H7 (cell line): ENCODE results near the gene DTD1. TPM values are rescaled to one million over a fixed set of nuclear protein-coding genes. Genes with fewer than 3 reads are reported as not detected.

Experiments
- DNase-seq: peaks from one replicate; pipeline ENCODE4 v3.0.0; 2012
- H3K27me3 ChIP-seq: 2 replicates; pipeline ENCODE4 v1.6.0; 2011; ENCODE audit warnings: mild to moderate bottlenecking, low read length; ENCODE audit not compliant: control insufficient read depth, insufficient read depth
- H3K36me3 ChIP-seq: replicated peaks from 2 replicates; pipeline ENCODE4 v1.5.1; 2011; ENCODE audit warnings: low read length; ENCODE audit not compliant: control insufficient read depth, insufficient read depth
- H3K4me3 ChIP-seq: 2 replicates; pipeline ENCODE4 v1.5.1; 2011; ENCODE audit warnings: low read depth, mild to moderate bottlenecking, control low read depth, low read length, moderate library complexity; ENCODE audit not compliant: insufficient read depth
- total RNA-seq: library from RNA; depleted of rRNA; stranded (reverse); fragments of >200 nt; shearing (Covaris generic); gene quantifications from 2 replicates; pipeline ENCODE4 v1.2.3, GENCODE V29; 2014

Gene DTD1
- total RNA-seq, 1 experiment from 2014 or later: 54.8 TPM

DNA sequence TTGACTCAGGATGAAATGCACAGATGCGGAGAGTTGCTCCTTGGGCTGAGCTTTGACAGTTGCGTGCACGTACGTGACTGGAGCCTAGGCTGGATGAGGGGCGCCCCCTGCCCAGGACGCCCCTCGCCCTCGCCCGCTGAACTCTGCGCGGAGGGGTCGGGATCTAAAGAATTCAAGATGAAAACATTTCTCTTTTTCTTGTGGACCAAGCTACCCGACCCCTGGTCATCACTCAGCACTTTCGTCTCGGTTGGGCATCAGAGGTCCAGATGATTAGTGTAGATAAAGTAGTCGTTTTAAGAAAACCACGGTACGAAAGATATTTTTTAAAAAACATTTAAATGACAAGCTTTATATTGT is 700 bp downstream of the DTD1 start:
- peak; percentile 49 for DNase-seq
- peak overlapping the region; percentile 73 for H3K4me3 ChIP-seq
- no peaks in the 10 kb centered on the region for H3K27me3 ChIP-seq
- H3K36me3 ChIP-seq: no peaks in the 10 kb centered on the region

DNA sequence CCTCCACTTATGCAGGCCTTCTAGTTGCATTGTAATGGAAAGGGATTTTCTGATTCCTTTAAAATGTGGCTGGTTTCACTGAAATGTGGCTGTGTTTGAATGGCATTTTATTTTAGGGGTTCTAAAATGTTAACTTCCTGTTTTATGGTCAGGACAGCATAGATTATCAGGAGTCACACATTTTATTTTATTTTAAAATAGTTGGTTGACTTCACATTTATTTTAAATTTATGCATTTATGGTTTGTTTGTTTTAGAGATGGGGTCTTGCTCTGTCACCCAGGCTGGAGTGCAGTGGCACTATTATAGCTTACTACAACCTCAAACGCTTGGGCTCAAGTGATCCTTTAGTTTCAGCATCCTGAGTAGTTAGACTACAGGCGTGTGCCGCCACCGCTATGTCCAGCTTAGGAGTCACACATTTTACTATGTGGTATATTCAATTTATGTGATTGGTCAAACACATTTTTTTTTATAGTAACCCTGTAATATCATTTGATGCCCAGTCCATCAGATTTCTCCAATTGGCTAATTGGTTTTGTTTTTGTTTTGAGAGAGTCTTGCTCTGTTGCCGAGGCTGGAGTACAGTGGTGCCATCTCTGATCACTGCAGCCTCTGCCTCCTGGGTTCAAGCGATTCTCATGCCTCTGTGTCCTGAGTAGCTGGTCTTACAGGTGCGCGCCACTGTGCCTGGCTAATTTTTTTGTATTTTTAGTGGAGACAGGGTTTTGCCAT is 2.3 kb downstream of the DTD1 start:
- Histone ChIP-seq H3K36me3 (no peaks in the 10 kb centered on the region; the same call in 1 of the 2 replicates), H3K27me3 (no peaks in the 10 kb centered on the region), H3K4me3 (no peak overlapping the region)
- DNase-seq: no peak

DNA sequence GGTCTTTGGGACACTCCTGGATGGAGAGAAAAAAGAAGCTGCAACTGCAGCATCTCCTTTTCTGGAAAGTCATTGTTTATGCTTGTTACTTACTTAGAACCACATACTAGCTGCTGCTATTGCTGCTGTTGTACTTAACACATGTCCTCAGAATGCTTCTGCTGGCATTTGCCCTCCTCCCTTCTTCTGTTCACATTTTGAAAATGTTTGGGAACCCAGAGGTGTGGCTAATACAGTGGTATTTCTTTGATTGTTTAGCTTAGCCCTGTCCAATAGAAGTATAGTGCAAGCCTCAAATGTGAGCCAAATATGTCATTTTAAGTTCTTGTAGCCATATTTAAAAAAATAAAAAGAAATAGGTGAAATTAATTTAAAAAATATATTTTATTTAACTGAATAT is 8.4 kb downstream of the DTD1 start:
- Histone ChIP-seq H3K27me3 (no peaks in the 10 kb centered on the region), H3K4me3 (no peak overlapping the region), H3K36me3 (peaks cover 4% of the 10 kb centered on the region)
- no peak for DNase-seq

DNA sequence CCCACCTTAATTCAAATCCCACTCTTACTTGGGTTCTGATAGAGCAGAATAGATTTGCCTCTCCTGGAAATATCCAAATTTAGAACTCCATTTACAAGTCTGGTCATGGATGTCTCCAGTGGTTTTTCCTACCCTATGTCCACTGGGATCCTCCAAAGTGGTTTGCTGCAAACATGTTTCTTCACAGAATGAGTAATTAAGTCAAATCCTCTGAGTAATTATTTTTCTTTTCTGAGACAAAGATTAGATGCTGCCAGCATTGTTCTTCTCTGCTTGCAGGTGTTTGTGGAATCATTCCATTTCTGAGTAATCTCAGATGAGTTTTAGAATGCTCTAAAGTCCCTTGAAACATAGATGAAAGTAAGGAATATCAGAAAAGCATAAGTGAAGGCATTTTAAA is 21.9 kb downstream of the DTD1 start:
- no peak for DNase-seq
- Histone ChIP-seq H3K4me3 (no peak overlapping the region), H3K36me3 (no peaks in the 10 kb centered on the region), H3K27me3 (no peaks in the 10 kb centered on the region)

DNA sequence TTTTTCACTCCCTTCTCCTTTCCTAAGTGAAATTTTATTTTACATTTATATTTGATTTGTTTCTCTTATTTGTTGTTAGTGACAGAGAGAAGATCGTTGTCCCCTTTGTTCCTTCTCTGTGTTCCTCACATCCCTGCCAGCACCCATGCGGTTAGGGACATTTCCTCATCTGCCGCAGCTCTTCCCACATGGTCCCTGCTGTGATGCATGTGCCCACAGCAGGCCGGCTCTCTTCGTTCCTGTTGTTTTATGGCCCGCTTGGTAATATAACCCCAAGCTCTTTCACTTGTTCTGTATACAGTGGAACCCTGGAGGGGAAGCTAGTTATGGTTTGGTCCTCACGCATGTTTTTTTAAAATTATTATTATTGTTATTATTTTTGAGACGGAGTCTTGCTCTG is 23.6 kb downstream of the DTD1 start:
- H3K36me3 ChIP-seq: no peaks in the 10 kb centered on the region
- H3K27me3 ChIP-seq: no peaks in the 10 kb centered on the region
- DNase-seq: peak; percentile 57
- no peak overlapping the region for H3K4me3 ChIP-seq

DNA sequence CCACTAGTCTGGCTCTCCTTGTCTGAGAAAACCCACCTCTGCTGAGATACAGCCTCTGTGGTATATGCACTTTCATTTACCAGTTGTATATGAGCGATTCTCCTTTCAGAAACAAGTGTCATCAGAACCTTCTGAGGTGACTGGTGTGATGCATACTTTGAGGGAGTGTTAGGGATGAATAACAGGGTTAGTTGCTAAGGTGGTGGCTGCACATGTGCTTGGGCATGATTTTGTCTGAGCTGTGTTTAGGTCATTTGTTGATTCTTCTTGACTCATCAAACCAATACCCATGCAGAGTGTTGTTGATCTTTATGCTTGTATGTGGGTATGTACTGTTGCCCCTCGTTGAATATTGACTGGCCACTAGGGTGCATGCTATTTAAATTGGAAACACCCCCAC is 25.7 kb downstream of the DTD1 start:
- H3K4me3 ChIP-seq: no peak overlapping the region
- H3K36me3 ChIP-seq: no peaks in the 10 kb centered on the region
- DNase-seq: no peak
- no peaks in the 10 kb centered on the region for H3K27me3 ChIP-seq

DNA sequence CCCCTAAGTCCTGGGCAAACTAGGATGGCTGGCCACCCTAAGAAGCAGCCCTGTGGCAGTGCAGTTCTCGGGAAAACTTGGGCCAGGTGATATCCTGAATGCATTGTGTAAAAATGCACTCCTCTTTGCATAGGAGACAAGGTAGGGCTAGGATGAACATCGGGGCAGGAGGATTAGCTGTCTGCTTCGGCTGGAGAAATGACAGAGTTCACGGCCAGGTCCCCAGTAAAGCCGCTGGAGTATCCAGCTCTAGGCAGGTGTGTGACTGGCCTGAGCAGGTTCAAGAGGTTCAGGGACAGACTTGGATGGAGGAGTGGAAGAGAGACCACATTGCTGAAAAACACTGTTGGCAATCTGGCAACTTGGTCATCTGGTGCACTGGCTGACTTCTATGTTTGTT is 26.4 kb downstream of the DTD1 start:
- DNase-seq: no peak
- Histone ChIP-seq H3K4me3 (no peak overlapping the region), H3K27me3 (no peaks in the 10 kb centered on the region), H3K36me3 (no peaks in the 10 kb centered on the region)

DNA sequence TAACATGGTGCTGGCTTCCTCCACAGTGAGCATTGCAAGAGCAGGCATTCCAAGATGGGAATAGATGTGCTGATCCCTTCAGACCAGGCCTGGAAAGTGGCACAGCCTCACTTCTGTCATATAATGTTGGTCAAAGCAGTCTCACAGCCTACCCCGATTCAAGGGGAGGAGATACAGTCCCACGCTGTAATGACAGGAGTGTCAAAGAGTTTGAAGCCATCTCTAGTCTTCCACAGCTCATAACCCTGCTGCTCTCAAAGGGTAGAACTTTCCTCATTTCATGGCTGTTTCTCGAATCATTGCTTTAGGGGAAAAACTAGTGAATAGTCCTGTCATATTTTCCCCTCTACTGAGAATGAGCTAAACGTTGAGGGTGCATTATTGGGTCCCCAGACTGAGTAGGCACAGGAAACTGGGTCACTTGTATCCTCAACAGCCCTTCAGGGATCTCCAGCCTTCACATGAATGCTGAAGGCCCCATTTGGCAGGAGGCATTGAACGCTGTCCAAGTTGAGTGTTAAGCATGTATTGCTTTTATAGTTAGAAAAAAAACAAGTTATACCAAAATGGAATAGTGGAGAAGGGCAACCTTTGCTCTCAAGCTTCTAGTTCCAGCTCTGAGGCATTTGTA is 27.3 kb downstream of the DTD1 start:
- Histone ChIP-seq H3K27me3 (no peaks in the 10 kb centered on the region), H3K36me3 (no peaks in the 10 kb centered on the region), H3K4me3 (no peak overlapping the region)
- no peak for DNase-seq

DNA sequence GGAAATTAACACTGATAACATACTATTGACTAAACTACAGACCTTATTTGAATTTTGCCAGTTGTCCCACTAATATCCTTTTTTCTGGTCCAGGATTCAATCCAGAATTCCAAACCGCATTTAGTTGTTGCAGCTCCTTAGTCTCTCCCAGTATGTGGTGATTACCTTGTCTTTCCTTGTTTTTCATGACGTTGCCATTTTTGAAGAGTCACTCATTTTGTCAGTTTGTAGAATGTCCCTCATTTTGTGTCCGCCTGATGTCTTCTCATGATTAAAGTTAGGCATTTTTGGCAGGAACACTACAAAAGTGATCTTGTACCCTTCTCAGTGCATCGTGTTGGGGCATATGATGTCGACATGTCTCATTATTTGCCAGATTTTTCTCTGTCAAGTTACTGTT is 33.1 kb downstream of the DTD1 start:
- H3K36me3 ChIP-seq: no peaks in the 10 kb centered on the region
- no peaks in the 10 kb centered on the region for H3K27me3 ChIP-seq
- DNase-seq: no peak
- H3K4me3 ChIP-seq: no peak overlapping the region

DNA sequence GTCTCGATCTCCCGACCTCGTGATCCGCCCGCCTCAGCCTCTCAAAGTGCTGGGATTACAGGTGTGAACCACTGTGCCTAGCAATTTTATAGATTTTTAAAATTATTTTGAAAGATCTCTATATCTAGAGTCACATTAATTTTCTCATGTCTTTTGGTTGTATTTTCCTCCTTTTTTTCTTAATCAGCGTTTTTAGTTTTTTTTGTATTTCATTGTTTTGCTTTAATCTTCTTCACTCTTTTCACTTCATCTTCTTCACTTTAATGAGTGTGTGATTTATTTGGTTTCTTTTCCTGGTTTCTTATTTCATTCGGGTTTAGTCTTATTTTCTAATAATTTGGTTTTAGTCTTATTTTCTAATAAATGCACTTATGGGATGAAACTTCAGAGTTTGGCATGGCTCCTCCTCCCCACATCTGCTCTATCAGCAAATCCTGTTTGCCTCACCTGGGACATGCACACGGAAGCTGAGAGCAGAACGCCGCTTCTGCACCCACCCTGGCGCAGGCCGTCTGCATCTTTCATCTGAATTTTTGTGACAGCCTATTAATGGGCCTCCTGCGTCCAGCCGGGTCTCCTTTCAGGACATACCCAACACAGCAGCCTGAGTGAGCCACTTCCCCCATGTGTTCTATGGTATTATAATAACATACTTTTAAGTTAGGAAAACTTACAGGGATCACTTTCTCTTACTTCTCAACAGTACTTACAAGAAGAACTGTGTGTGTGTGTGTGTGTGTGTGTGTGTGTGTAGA is 35.5 kb downstream of the DTD1 start:
- H3K36me3 ChIP-seq: no peaks in the 10 kb centered on the region
- DNase-seq: no peak
- H3K27me3 ChIP-seq: no peaks in the 10 kb centered on the region
- H3K4me3 ChIP-seq: no peak overlapping the region

DNA sequence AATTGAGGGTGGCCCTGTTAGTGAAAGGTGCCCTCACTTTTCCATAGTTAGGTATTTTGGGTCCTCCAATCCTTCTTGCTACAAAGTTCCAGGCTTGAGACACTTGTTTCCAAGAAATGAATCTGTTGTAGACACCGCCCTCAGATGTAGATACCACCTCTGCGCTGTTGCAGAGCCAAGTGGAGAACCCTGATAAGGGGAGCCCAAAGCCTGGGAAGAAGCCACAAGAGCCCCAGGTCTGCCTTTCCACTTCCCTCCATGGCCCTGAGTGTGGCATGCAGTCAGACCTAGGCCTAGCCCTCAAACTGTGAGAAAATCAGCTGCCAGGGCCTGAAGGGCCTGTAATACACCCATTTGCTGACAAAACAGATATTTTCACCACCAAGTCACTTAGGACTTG is 37.1 kb downstream of the DTD1 start:
- H3K4me3 ChIP-seq: no peak overlapping the region
- no peaks in the 10 kb centered on the region for H3K27me3 ChIP-seq
- H3K36me3 ChIP-seq: no peaks in the 10 kb centered on the region; the same call in 1 of the 2 replicates
- DNase-seq: no peak

DNA sequence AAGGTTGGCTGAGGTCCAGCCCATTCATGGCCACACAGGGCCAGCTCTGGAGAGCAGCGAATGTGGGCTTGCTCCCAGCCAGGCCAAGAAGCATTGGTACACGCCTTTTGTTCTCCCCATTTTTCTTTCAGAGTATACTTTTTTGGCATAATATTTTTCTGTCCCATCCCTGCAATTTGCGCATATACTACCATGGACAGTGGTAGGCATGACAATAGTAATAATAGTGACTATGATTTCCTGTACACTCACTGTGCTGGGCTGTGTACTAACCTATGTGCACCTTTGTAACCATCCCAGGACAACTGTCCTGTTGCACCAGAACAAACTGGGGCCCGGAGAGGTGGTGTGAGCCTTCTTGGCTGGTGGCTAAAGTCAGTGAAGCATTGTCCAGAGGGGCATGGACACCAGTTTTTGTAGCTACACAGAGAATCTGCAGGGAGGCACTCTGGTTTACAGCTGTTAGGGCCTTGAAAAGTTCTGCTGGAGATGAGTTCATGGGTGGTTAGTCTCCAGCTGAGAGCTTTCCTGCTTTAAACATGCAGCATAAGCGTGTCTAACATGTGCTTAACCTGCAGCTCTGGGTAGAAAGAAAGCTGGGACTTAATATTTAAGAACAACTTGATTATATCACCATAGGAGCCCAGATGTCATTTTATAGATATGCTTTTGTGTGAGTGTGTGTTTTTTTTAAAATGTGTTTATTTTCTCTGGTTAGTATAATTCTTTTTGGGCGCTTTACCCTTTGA is 38.2 kb downstream of the DTD1 start:
- no peak for DNase-seq
- H3K27me3 ChIP-seq: no peaks in the 10 kb centered on the region
- no peak overlapping the region for H3K4me3 ChIP-seq
- no peaks in the 10 kb centered on the region; the same call in 1 of the 2 replicates for H3K36me3 ChIP-seq

DNA sequence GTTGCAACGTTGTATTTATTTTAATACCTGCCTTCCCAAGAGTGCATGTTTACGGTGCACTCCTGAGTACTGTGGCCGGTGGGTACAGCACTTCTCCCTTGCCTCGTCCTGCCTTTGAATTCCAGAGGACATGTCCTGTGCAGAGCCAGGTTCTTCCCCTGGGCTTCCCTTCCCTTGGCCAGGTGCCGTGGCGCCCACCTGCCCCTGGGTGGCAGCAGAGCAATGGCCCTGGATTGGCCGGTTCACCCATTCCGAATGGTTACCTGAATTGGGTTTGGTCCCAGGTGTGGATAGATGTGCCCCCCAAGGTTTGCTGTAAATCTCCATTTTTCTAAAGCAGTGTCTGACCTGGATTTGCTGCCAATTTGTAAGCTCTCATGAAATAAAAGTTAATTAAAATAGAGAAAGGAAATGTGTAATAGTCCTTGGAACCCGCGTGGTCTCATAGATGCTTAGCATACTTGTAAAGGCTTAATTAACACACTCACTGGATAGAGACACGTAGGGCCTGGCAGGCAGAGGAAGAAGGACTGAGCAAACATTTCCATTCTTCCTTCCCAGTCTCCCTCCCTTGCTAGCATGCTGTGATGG is 40.6 kb downstream of the DTD1 start:
- Histone ChIP-seq H3K27me3 (no peaks in the 10 kb centered on the region), H3K4me3 (no peak overlapping the region), H3K36me3 (no peaks in the 10 kb centered on the region; the same call in 1 of the 2 replicates)
- peak; percentile 77 for DNase-seq

DNA sequence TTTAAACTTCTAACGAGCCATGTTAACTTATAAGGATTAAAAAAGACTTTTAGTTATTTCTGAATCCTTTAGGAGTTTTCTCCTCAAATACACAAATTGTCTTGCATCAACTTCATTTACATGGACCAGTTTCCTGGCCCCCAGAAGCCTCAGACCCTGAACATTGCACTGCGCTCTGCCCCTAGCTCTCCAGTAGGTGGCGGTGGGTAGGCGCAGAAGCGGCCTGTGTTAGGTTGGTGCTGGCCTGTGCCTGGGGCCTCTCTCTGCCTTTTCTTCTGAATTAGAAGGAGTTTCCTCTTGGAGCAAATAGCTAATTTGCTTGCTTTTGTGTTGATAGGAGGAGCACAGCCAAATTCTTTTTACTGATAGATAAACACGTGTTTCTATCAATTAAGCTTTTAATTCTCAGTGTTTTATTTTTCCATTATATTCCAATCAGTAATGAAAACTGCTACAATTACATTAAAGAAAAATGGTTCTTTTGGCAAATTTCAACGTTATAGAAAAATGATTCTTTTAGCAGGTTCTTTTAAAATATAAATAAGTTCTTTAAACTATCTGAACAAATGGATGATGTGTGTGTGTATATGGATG is 44.4 kb downstream of the DTD1 start:
- Histone ChIP-seq H3K4me3 (no peak overlapping the region), H3K36me3 (no peaks in the 10 kb centered on the region; the same call in 1 of the 2 replicates), H3K27me3 (no peaks in the 10 kb centered on the region)
- DNase-seq: peak; percentile 66
